ENCODE measurements around the gene FABP2. TPM values are rescaled to one million over a fixed set of nuclear protein-coding genes. Genes with fewer than 3 reads are reported as not detected.

Gene FABP2
- polyA plus RNA-seq, 1 donor (not counting 4 experiments of a cell fraction or from before 2014, with no cell fraction given): not detected

GRCh38 chr4:119299741-119300100 is 22.2 kb downstream of the FABP2 start:
- FAIRE-seq: no peak
- Histone ChIP-seq H3K79me2 (ENCODE audit: control insufficient read depth, insufficient read depth, low read length) (peaks cover 37% of the 10 kb centered on the region), H4K20me1 (ENCODE audit: control insufficient read depth, extremely low read depth, insufficient read depth, low read length) (no peaks in the 10 kb centered on the region), H3K27me3 (ENCODE audit: control insufficient read depth, extremely low read depth, insufficient read depth, low read length) (no peaks in the 10 kb centered on the region), H3K4me1 (ENCODE audit: control insufficient read depth, extremely low read depth, insufficient read depth, low read length) (peaks cover 9% of the 10 kb centered on the region), H3K4me3 (ENCODE audit: control insufficient read depth in 2 of 3, extremely low read depth in 1 of 3, insufficient read depth in 2 of 3, low read depth in 1 of 3, low read length in 3 of 3) (peak overlapping the region; percentile 84 to 96 (median 84)), H3K4me2 (ENCODE audit: control insufficient read depth, extremely low read depth, insufficient read depth, low read depth, low read length) (peak overlapping the region; percentile 92), H3K9ac (ENCODE audit: control insufficient read depth, extremely low read depth, insufficient read depth, low read length) (peak overlapping the region; percentile 97), H3K9me1 (ENCODE audit: control insufficient read depth, extremely low read depth, insufficient read depth, low read length) (no peaks in the 10 kb centered on the region), H3K27ac (ENCODE audit: control insufficient read depth, insufficient read depth, low read length) (peak overlapping the region; percentile 96), H3K9me3 (ENCODE audit: control insufficient read depth, low read depth, low read length) (no peaks in the 10 kb centered on the region), H2AFZ (ENCODE audit: control insufficient read depth, low read length) (peak overlapping the region; percentile 94), H3K36me3 (ENCODE audit: control insufficient read depth in 2 of 2, extremely low read depth in 1 of 2, insufficient read depth in 2 of 2, low read length in 2 of 2) (peaks cover 0 to 1% of the 10 kb centered on the region in 2 experiments)
- no peak for DNase-seq (ENCODE audit: low read depth, low spot score)
- no peak for TF ChIP-seq EZH2 (IDR thresholded peaks at IDR 0.05; ENCODE audit: low read length)
- no peak for TF ChIP-seq CTCF (optimal IDR thresholded peaks at IDR 0.05 in 1 of 3, IDR thresholded peaks at IDR 0.05 in 1 of 3, conservative IDR thresholded peaks at IDR 0.05 in 1 of 3; ENCODE audit: extremely low read depth in 1 of 3, insufficient read depth in 2 of 3, low read length in 3 of 3)
- dilution Hi-C loops (cut with MboI; ENCODE audit: extremely low pct_ligation_motif_present, low sequenced_read_pairs): no loop called here

- Histone ChIP-seq H3K4me3 (ENCODE audit: control insufficient read depth in 2 of 3, extremely low read depth in 1 of 3, insufficient read depth in 2 of 3, low read depth in 1 of 3, low read length in 3 of 3) (peak overlapping the region; percentile 84 to 96 (median 84)), H4K20me1 (ENCODE audit: control insufficient read depth, extremely low read depth, insufficient read depth, low read length) (no peaks in the 10 kb centered on the region), H3K27me3 (ENCODE audit: control insufficient read depth, extremely low read depth, insufficient read depth, low read length) (no peaks in the 10 kb centered on the region), H2AFZ (ENCODE audit: control insufficient read depth, low read length) (no peak overlapping the region), H3K79me2 (ENCODE audit: control insufficient read depth, insufficient read depth, low read length) (peaks cover 37% of the 10 kb centered on the region), H3K4me2 (ENCODE audit: control insufficient read depth, extremely low read depth, insufficient read depth, low read depth, low read length) (peak overlapping the region; percentile 92), H3K9ac (ENCODE audit: control insufficient read depth, extremely low read depth, insufficient read depth, low read length) (peak overlapping the region; percentile 97), H3K9me1 (ENCODE audit: control insufficient read depth, extremely low read depth, insufficient read depth, low read length) (no peaks in the 10 kb centered on the region), H3K4me1 (ENCODE audit: control insufficient read depth, extremely low read depth, insufficient read depth, low read length) (peaks cover 9% of the 10 kb centered on the region), H3K36me3 (ENCODE audit: control insufficient read depth in 2 of 2, extremely low read depth in 1 of 2, insufficient read depth in 2 of 2, low read length in 2 of 2) (peaks cover 0 to 1% of the 10 kb centered on the region in 2 experiments), H3K27ac (ENCODE audit: control insufficient read depth, insufficient read depth, low read length) (peak overlapping the region; percentile 96), H3K9me3 (ENCODE audit: control insufficient read depth, low read depth, low read length) (no peaks in the 10 kb centered on the region)
- FAIRE-seq (no peak), DNase-seq (ENCODE audit: low read depth, low spot score) (no peak)
- no peak for TF ChIP-seq EZH2 (IDR thresholded peaks at IDR 0.05; ENCODE audit: low read length)
- TF ChIP-seq CTCF (optimal IDR thresholded peaks at IDR 0.05 in 1 of 3, IDR thresholded peaks at IDR 0.05 in 1 of 3, conservative IDR thresholded peaks at IDR 0.05 in 1 of 3; ENCODE audit: extremely low read depth in 1 of 3, insufficient read depth in 2 of 3, low read length in 3 of 3): no peak
- dilution Hi-C loops (cut with MboI; ENCODE audit: extremely low pct_ligation_motif_present, low sequenced_read_pairs): no loop called here
Measured at GRCh38 chr4:119299260-119299671, 22.7 kb downstream of the FABP2 start.

All from keratinocyte (primary cell).